ENCODE data around the gene BRCA2.

The BRCA2 gene

DNA sequence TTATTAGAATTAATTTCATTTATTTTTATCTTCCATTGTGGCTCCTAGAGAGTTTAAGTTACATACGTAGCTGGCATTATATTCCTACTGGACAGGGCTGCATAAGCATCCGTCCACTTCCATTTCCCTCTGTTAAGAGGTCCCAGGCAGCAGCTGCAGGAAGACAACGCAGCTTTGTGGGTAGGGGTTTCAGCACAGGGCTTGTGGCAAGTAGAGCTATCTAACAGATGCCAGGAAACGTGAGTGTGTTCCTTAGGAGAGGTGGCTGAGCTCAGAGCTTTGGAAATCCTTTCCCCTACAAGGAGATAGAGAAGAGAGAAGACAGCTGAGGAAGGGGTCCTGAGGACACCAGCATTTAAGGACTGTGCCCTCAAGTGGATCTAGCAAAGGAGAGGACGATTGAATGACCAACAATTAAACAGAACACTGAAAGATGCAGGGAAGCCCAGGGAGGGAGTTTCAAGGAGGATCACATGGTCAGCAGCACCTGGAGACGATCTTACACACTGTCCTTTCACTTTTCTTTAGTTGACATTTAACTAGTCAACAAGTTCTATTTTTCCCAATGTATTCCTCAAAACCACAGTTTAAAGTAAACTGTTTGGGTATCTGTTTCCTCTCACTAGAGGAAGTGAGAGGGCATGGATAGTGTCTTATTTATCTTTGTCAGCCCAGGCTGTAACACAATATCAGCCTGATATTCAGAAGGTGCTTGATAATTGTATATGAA, 114.9 kb downstream of the BRCA2 start:
- peak; percentile 25 for DNase-seq

DNA sequence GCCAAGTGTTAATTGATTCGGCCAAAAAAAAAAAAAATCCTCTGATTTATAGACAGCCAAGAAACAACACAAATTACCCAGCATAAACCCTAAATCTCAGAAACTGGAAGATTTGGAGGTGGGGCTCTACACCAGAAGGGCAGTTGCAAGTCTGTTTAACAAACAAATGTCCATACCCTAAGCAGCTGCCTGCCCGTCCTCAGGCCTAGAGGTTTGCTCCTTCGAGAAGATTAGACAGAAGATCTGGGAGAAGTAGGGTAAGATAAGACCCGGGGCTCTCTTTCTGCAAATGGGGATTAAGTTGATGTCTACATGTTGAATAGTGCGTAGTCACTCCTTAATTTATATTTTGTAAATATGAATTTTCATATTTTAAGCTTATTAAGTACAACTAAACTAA, 116.1 kb downstream of the BRCA2 start:
- no peak for DNase-seq

DNA sequence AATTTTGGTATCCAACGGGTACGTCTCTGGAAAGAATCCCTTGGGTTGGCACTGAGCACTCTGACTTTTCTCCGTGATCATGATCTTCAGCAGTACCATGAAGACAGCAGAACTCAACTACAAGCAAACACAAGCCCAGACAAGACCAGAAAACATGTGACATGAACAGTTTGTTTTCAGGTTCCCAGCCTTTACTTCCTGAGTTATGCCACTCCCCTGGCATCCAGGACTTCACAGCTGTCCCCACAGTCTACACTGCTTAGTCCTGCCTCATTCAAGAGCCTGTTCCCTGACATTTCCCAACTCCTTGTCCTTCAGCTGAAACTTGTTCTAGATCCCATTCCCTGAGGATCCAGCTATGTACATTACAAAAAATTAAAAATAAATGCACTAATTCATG, 117.5 kb downstream of the BRCA2 start:
- DNase-seq: no peak

GRCh38 chr13:32438871-32439270, 123.6 kb downstream of the BRCA2 start:
- no peak for DNase-seq

- no peak for DNase-seq
Observed at GRCh38 chr13:32443111-32443510, 127.8 kb downstream of the BRCA2 start.

- DNase-seq: no peak
Observed at GRCh38 chr13:32445461-32445860, 130.2 kb downstream of the BRCA2 start.

GRCh38 chr13:32446220-32446619, 130.9 kb downstream of the BRCA2 start:
- DNase-seq: no peak

- no peak for DNase-seq
Observed at GRCh38 chr13:32446773-32447465, 131.6 kb downstream of the BRCA2 start.

GRCh38 chr13:32447894-32448623, 132.8 kb downstream of the BRCA2 start:
- DNase-seq: no peak

DNA sequence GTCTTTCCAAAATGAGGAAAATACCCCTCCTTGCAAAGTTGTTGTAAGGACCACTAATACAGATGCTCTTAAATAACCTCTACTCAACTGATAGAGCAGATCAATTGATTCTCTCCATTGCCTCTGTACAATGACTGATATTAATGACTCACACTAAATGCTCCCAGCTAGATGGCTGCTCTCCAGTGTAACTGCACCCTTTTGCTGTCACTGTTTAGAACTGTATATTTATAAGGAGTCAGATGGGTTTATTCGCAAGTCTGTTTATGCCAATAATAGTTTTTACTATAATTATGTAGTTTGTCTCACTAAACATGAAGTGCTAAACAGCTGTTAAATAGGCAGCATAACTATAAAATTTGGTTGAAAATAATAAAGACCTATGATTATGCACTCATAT, 133.7 kb downstream of the BRCA2 start:
- no peak for DNase-seq
